ENCODE measurements around the gene CTNNA3.

GRCh38 chr10:67239864-67240497 is 456.0 kb downstream of the CTNNA3 start:
- no peak for TF ChIP-seq CTCF (IDR thresholded peaks at IDR 0.05)
- no peak for TF ChIP-seq POLR2A (IDR thresholded peaks at IDR 0.05)
